Raji (cell line): ENCODE data around the gene DUSP12.

Experiments
- POLR2A ChIP-seq: IDR thresholded peaks from 2 replicates; pipeline ENCODE4 v1.6.1; 2011; ENCODE audit warnings: low read depth, low read length, control low read depth; ENCODE audit not compliant: insufficient read depth

Gene DUSP12

DNA sequence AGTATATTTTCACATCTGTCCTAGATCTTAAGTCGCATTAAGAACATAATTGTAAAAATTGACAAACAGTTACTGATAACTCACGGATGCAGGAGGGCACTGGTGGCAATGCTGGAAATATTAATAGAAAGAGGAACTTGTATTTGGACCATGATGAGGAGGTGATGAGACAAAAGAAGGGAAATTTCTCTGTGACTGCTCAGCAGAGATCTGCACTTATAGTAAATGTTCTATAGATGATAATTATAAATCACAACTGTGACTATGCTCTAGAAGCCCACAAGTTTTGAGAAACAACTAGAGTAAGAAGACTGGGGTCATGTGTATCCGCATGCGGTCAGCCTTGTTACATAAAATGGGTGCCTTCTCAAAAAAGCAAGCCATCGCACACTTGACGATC is 8.7 kb upstream of the DUSP12 start:
- no peak for TF ChIP-seq POLR2A

DNA sequence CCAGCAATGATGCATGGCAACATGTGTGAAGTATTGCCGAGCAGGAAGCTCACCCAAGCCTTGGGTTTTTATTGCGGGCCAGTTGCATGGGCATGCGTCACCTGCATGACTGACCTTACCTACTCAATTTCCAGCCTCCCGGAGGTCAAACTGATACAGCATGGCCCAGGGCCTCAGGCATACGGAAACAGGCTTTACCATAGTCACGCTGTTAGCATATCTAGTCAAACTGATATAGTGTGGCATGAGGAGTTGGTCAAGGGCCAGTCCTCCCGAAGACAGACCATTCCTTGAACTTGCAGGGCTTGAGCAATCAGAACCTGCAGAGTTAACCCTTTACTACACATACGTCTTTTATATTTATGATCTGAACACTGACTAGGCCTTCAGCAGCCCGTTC is 6.4 kb upstream of the DUSP12 start:
- no peak for TF ChIP-seq POLR2A

GRCh38 chr1:161747801-161748200 is 1.8 kb upstream of the DUSP12 start:
- no peak for TF ChIP-seq POLR2A

GRCh38 chr1:161763522-161764098 is 14.0 kb downstream of the DUSP12 start:
- no peak for TF ChIP-seq POLR2A

DNA sequence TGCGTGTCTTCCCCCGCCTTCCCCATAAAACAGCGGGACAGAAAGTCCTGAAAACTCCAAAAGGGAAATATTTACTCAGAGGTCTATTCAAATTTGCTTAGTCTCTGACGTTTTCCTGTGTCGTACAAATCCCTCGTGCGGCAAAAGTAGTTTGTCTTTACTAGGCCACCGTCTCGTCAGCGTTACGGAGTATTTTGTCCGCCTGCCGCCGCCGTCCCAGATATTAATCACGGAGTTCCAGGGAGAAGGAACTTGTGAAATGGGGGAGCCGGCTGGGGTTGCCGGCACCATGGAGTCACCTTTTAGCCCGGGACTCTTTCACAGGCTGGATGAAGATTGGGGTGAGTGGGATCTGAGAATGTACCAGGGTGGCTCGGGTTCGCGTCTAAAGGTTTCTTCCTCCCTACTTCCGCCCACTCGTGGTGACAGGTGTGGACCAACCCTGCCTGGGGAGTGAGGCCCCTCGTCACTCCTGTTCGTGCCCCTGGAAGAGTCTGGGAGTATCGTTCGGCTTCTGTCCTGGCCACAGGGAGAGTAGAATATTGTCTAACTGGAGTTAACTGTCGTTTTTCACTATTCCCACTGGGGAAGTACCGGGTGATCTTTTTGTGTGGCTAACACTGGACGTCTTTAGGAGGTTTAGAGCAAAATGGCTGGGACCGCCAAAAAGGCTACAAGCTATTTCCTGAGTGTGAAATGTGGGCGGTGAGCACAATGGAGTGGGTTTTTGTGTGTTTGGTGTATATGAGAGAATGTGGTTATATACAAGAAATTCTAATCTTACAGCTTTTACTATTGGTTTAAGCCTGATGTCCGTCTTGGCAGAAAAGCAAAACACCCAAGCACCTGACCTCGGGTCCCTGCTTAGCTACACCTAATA is 16.8 kb downstream of the DUSP12 start, which contains the start of gene ATF6:
ATF6 (plus strand) TSS at position 219 of the 880 bp plus-strand sequence; CDS start at position 260, 41 bp downstream.
- peak; percentile 63 for TF ChIP-seq POLR2A

DNA sequence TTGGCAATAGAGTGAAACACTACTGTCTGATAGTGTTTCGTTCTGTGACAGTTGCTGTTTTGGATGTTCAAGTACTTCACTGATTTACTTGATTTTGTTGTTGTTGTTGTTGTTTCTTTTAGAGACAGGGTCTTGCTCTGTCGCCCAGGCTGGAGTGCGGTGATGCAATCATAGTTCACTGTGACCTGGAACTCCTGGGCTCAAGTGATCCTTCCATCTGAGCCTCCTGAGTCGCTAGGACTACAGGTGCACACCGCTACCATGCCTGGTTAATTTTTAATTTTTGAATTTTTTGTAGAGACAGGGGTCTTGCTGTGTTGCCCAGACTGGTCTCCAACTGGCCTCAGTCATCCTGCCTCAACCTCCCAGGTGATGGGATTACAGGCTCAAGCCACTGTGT is 18.9 kb downstream of the DUSP12 start:
- no peak for TF ChIP-seq POLR2A

DNA sequence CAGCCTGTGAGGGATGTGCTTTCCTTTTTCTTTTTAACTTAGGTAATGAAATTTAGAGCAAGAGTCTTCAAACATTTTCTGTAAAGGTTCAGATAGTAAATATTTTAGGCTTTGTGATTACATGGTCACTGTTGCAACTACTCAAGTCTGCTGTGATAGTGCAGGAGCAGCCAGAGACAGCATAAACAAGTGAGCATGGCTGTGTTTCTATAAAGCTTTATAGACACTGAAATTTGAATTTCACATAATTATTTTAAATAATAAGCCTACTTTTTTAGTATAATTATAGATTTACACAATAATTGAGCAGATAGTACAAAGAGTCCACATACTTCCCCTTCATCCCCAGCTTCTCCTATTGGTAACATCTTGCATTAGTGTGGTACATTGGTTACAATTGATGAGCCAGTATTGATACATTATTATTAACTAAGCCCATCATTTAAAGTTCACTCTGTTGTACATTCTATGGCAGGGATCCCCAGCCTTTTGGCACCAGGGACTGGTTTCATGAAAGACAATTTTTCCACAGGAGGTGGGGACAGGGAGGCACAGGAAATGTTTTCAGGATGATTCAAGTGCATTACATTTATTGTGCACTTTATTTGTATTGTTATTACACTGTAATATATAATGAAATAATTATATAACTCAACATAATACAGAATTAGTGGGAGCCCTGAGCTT is 19.5 kb downstream of the DUSP12 start:
- no peak for TF ChIP-seq POLR2A

DNA sequence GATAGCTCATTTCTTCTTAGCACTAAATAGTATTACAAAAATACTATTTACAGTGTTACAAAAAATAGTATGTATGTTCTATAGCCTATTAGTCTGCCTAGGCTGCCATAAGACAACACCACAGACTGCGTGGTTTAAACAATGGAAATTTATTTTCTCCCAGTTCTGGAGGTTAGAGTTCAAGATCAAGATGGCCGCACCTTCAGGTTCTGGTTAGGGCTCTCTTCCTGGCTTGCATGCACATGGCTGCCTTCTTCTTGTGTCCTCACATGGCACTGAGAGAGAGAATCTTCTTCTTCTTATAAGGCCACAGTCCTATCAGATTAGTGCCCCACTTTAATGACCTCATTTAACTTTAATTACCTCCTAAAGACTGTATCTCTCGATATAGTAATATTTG is 20.7 kb downstream of the DUSP12 start:
- no peak for TF ChIP-seq POLR2A

DNA sequence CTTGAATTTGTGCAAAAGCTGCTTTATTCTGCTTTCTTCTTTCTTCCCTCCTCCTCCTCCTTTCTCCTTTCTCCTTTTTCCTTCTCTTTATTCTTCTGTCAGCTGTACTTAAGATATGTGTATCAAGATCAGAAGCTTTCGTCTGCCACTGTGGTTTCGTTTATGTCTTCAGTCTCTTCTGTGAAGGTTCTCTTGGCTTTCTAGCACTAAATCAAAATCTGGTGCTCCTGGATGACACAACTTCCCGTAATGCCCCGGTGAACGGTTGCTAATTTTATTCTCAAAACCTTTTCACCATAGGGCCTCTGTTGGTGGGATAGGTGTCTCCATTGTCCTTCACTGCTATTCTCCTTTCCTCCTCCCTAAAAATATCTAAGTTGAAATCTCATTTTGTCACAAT is 21.6 kb downstream of the DUSP12 start:
- no peak for TF ChIP-seq POLR2A

DNA sequence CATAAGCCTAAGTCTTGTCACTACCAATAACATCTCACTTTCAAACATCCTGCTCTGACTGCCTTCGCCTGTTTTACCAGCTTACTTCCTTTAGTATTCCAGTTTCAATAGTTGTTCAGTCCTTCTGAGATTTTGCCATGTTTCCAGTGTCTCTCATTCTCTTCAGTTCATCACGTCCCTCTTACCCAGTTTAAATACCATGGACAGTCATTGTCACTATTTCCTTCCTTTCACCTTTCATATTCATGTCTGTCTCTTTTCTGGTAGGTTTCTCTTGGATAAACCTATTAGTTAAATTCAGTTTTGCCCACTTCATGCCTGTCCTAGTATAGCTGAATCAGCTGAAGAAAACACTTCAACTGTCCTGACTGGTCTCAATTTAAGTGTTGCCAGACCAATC is 22.4 kb downstream of the DUSP12 start:
- TF ChIP-seq POLR2A: no peak

- no peak for TF ChIP-seq POLR2A
Observed at GRCh38 chr1:161772397-161772796, 22.8 kb downstream of the DUSP12 start.

DNA sequence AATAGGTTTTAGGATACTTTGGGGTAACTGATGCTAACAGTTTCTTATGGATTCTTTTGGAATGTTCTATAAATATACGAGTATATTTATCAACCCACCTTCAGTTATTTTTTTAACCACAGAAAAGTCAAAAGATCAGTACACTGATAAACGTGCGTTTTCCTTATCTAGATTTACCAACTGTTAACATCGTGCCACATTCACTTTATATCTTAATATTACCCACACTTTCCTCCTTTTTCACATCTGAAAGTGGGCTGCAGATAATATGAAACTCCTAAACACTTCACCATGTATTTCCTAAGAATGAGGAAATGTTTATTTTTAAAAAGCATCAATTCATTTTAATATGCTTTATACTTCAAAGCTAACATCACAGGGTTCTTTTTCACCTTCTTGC is 24.2 kb downstream of the DUSP12 start:
- TF ChIP-seq POLR2A: no peak

DNA sequence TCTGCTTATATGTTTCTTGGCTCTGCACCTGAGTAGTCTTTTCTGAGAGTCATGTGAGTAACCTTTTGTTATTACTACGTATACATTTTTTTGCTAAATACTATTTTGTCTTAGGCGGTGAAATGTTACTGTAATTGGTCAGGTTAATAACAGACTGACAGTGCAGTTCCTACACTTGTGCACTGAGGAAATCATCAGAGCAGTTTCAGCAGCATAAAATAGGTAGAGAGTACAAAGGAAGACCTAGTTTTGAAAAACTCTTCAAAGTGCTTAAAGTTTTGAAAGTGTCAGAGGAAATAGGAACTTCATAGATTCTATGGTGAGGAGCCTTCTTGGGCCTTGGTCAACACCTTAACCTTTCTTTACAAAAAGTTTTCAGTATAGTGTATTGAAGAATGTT is 27.7 kb downstream of the DUSP12 start:
- TF ChIP-seq POLR2A: no peak

DNA sequence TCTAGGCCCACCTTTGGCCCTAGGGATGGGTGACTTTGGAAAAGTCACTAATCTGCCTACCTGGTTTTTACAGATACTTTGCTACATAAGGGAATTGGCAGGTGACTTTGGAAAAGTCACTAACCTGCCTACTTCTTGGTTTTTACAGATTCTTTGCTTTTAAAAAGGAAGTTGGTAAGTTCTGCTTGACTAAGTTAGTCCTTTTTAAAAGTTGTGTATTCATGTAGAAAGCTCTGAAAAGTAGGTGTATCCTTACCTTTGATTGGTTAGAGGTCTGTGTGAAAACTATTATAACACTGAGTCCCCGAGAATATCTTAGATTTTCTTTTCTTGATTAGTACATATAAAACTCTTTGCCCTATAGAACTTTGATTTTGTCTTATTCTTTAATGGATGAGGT is 28.9 kb downstream of the DUSP12 start:
- no peak for TF ChIP-seq POLR2A

DNA sequence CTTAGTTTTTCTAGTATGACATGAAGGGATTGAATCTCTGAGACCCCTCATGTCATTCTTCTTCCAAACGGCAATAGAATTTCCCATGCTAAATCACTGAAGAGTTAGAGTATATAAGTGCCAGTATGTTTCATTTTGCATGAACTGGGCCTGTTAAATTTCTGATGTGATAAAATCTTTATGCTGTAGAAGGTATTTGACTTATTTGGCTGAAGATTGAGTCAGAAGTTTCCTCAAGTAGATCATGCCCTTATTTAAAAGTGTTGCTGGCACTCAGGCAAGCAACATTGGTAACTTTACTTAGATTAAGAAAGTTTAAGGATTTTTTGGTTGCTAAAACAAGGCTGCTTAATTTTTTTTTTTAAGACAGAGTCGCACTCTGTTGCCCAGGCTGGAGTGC is 29.8 kb downstream of the DUSP12 start:
- TF ChIP-seq POLR2A: no peak

GRCh38 chr1:161781995-161782394 is 32.4 kb downstream of the DUSP12 start:
- TF ChIP-seq POLR2A: no peak
